Measurements from ENCODE around the gene FIP1L1.

- TF ChIP-seq CTCF (conservative IDR thresholded peaks at IDR 0.05; ENCODE audit: low read length) (no peak), EZH2phosphoT487 (IDR thresholded peaks at IDR 0.05; ENCODE audit: borderline replicate concordance) (no peak)
Measured at GRCh38 chr4:53421791-53422190, 44.4 kb downstream of the FIP1L1 start.

All from Loucy (cell line).